GM12878 (cell line): ENCODE measurements around the gene FAM118A. TPM values are rescaled to one million over a fixed set of nuclear protein-coding genes. Genes with fewer than 3 reads are reported as not detected.

Source experiments
- ATAC-seq: fragments of 200-7000 bp; cut with Tn5 transposase; 3 replicates; pipeline ENCODE4 v1.9.1; 2020; ENCODE audit warnings: mild to moderate bottlenecking, moderate library complexity
- BruUV-seq: library from RNA; stranded (reverse); fragments of 400-500 nt; replicated peaks from 2 replicates; lab custom pipeline; 2021; lab: Mats Ljungman, UMichigan
- CTCF ChIA-PET: fragments of 300-600 bp; sonication (Branson Sonifier 250); formaldehyde crosslinking; extraction: SDS; loops from one replicate; lab custom pipeline; 2021; ENCODE audit warnings: inconsistent platforms; lab: Yijun Ruan, JAX
- POLR2A ChIA-PET: fragments of 350-600 bp; formaldehyde crosslinking; extraction: SDS; loops from one replicate; lab custom pipeline; 2021; ENCODE audit warnings: inconsistent platforms; lab: Charles Lee
- RAD21 ChIA-PET: fragments of 300-600 bp; sonication (Branson Sonifier 250); formaldehyde crosslinking; loops from one replicate; lab custom pipeline; 2023; ENCODE audit warnings: antibody characterized with exemption; ENCODE audit not compliant: unreplicated experiment; lab: Charles Lee
- SMC1A ChIA-PET: fragments of 300-600 bp; sonication (Branson Sonifier 250); formaldehyde crosslinking; loops from one replicate; lab custom pipeline; 2023; ENCODE audit not compliant: unreplicated experiment, uncharacterized antibody; lab: Charles Lee
- DNase-seq: peaks from one replicate; pipeline ENCODE4 v3.0.0-alpha.2; 2011; ENCODE audit warnings: low read depth, low spot score
- FAIRE-seq: peaks from 3 replicates; lab custom pipeline; 2011; peaks lifted over from hg19 to GRCh38; lab: Jason Lieb, UNC
- H2AFZ ChIP-seq: 2 replicates; pipeline ENCODE4 v1.6.0; 2011; ENCODE audit warnings: low read depth, low read length, control low read depth; ENCODE audit not compliant: control insufficient read depth
- H3K27ac ChIP-seq: 2 replicates; pipeline ENCODE4 v1.5.1; 2011; ENCODE audit warnings: control low read depth; ENCODE audit not compliant: control insufficient read depth, insufficient read depth
- H3K27me3 ChIP-seq, 2 experiments: replicated peaks in 1 of 2; 2 replicates each; pipeline versions ENCODE4 v1.6.0 to v1.6.1; 2011; ENCODE audit warnings: low read length in 1 of 2; ENCODE audit not compliant: control insufficient read depth in 2 of 2, insufficient read depth in 2 of 2
- H3K36me3 ChIP-seq, 2 experiments: 2 replicates each; pipeline ENCODE4 v1.5.1; 2011; ENCODE audit warnings: low read length in 1 of 2; ENCODE audit not compliant: control insufficient read depth in 2 of 2, insufficient read depth in 2 of 2
- H3K4me1 ChIP-seq: 2 replicates; pipeline ENCODE4 v1.6.1; 2011; ENCODE audit warnings: mild to moderate bottlenecking, low read length, moderate library complexity, mixed read lengths; ENCODE audit not compliant: control insufficient read depth, insufficient read depth
- H3K4me2 ChIP-seq: 2 replicates; pipeline ENCODE4 v1.6.0; 2011; ENCODE audit warnings: control low read depth; ENCODE audit not compliant: control insufficient read depth, insufficient read depth
- H3K4me3 ChIP-seq: fragments of 200-600 bp; sonication (generic); 2 replicates; pipeline ENCODE4 v1.5.1; 2016
- H3K79me2 ChIP-seq: 2 replicates; pipeline ENCODE4 v1.6.0; 2011; ENCODE audit warnings: low read length; ENCODE audit not compliant: control insufficient read depth, insufficient read depth
- H3K9ac ChIP-seq: 2 replicates; pipeline ENCODE4 v1.8.0; 2011; ENCODE audit warnings: low read length, control low read depth, mixed read lengths; ENCODE audit not compliant: control insufficient read depth, insufficient read depth
- H3K9me3 ChIP-seq: replicated peaks from 3 replicates; pipeline ENCODE4 v1.5.1; 2011; ENCODE audit warnings: mild to moderate bottlenecking, low read length; ENCODE audit not compliant: control insufficient read depth, insufficient read depth
- H4K20me1 ChIP-seq: 2 replicates; pipeline ENCODE4 v1.6.0; 2011; ENCODE audit not compliant: control insufficient read depth, insufficient read depth
- FOXM1 ChIP-seq: IDR thresholded peaks from 2 replicates; pipeline ENCODE4 v1.6.1; 2012; ENCODE audit warnings: low read depth, mild to moderate bottlenecking, inconsistent platforms, low read length, moderate library complexity
- HDAC2 ChIP-seq: fragments of 200-600 bp; sonication (generic); IDR thresholded peaks from 2 replicates; pipeline ENCODE4 v1.6.1; 2017
- IRF4 ChIP-seq: IDR thresholded peaks from 2 replicates; pipeline ENCODE4 v1.6.1; 2011; ENCODE audit warnings: low read depth, low read length
- NFIC ChIP-seq: IDR thresholded peaks from 2 replicates; pipeline ENCODE4 v1.6.1; 2012; ENCODE audit warnings: low read depth, mild to moderate bottlenecking, inconsistent platforms, low read length, moderate library complexity
- RUNX3 ChIP-seq: IDR thresholded peaks from 2 replicates; pipeline ENCODE4 v1.6.1; 2012; ENCODE audit warnings: low read length, inconsistent platforms
- SIX5 ChIP-seq: IDR thresholded peaks from 2 replicates; pipeline ENCODE4 v1.6.1; 2011; ENCODE audit warnings: mild to moderate bottlenecking, low read depth, low read length, moderate library complexity; ENCODE audit not compliant: severe bottlenecking
- SREBF1 ChIP-seq: IDR thresholded peaks from 2 replicates; pipeline ENCODE4 v1.6.1; 2012; ENCODE audit warnings: mild to moderate bottlenecking, low read length
- ZBTB33 ChIP-seq: fragments of 450-650 bp; IDR thresholded peaks from 2 replicates; pipeline ENCODE4 v1.6.1; 2017; ENCODE audit warnings: mild to moderate bottlenecking
- ZNF24 ChIP-seq: fragments of 450-650 bp; IDR thresholded peaks from 2 replicates; pipeline ENCODE4 v1.6.1; 2017; ENCODE audit warnings: antibody characterized with exemption, mild to moderate bottlenecking
- WGBS: methylation state at CpG from one replicate; pipeline ENCODE4 v1.1.6; 2016; ENCODE audit warnings: low lambda C conversion rate; ENCODE audit not compliant: insufficient replicate concordance, insufficient coverage; ENCODE audit errors: missing lambda C conversion rate; 5-methylcytosine and 5-hydroxymethylcytosine counted together
- in situ Hi-C: fragments of 300-500 bp; cut with MboI; formaldehyde crosslinking; loops from 9 replicates; pipeline ENCODE4 v1.14.3; 2018; ENCODE audit warnings: mixed read lengths
- intact Hi-C: fragments of 100-400 bp; cut with micrococcal nuclease; formaldehyde crosslinking; loops from one replicate; pipeline ENCODE4 v1.14.2; 2022; ENCODE audit not compliant: unreplicated experiment
- polyA plus RNA-seq, 11 experiments: library from polyadenylated mRNA; depleted of rRNA in 4 of 11; unstranded in 6 of 11; stranded (reverse) in 5 of 11; fragments of >200 nt; fragmentation: Nextera tagmentation in 4 of 11; fragmentation: Illumina TruSeq in 1 of 11; extraction: Ambion mirVana in 4 of 11; extraction: Trizol in 1 of 11; gene quantifications; 1 replicate in 1 of 11; 2 replicates in 10 of 11; pipeline versions ENCODE4 v1.2.1 to v1.2.3, GENCODE V29; 2011 to 2016; ENCODE audit warnings: inconsistent platforms in 2 of 11, missing spikeins in 2 of 11, low read depth in 1 of 11
- total RNA-seq, 4 experiments: library from RNA; depleted of rRNA in 3 of 4; stranded (reverse); fragments of >200 nt in 3 of 4; fragmentation: Illumina TruSeq in 1 of 4; extraction: Trizol in 1 of 4; gene quantifications; 2 replicates each; pipeline versions ENCODE4 v1.2.1 to v1.2.3, GENCODE V29; 2013 to 2021

FAM118A gene
- total and polyA plus RNA-seq, 10 of the 15 experiments (the other 5 are each of a cell fraction or from before 2014, with no cell fraction given): 17.4 to 332 (median 56.6) TPM

GRCh38 chr22:45270095-45271020 lies 39.4 kb upstream of the FAM118A start:
- ChIA-PET CTCF (interaction anchor here (1.2 to 2.4 kb wide), 5 partner anchors 12 to 279 kb away, joined by 3 to 7 read pairs (median 5); no protein-coding TSS in a partner anchor), RAD21 (interaction anchor here (1.6 kb wide), 1 partner anchor 167 kb away, joined by 4 read pairs; no protein-coding TSS in a partner anchor), POLR2A (interaction anchor here (0.5 kb wide), 1 partner anchor 1114 kb away, joined by 6 read pairs; no protein-coding TSS in a partner anchor), SMC1A (interaction anchor here (0.8 to 1.7 kb wide), 4 partner anchors 18 to 173 kb away, joined by 4 to 6 read pairs (median 4); no protein-coding TSS in a partner anchor)
- TF ChIP-seq ZNF24: peak; percentile 76; the same call in 1 of the 2 replicates
- TF ChIP-seq RUNX3: no peak
- WGBS: 63% methylated on average over 16 of the region's 16 CpGs
- Histone ChIP-seq H3K4me3 (no peak overlapping the region), H3K79me2 (no peaks in the 10 kb centered on the region), H2AFZ (no peak overlapping the region), H3K4me1 (peaks cover 8% of the 10 kb centered on the region), H3K9ac (no peak overlapping the region), H3K36me3 (no peaks in the 10 kb centered on the region), H3K27ac (no peak overlapping the region), H3K9me3 (no peaks in the 10 kb centered on the region), H3K27me3 (peaks cover 3 to 4% of the 10 kb centered on the region in 2 experiments; a peak in 3 of 4 replicates), H4K20me1 (no peaks in the 10 kb centered on the region), H3K4me2 (no peak overlapping the region)
- in situ Hi-C loops (no loop called here), intact Hi-C loops (no loop called here)
- no TSS peak for BruUV-seq
- no peak for DNase-seq
- no peak for ATAC-seq
- FAIRE-seq: no peak

- in situ Hi-C loops (no loop called here), intact Hi-C loops (no loop called here)
- ChIA-PET RAD21 (interaction anchor here (1.1 to 1.8 kb wide), 3 partner anchors 25 to 163 kb away, joined by 3 to 5 read pairs (median 3); no protein-coding TSS in a partner anchor), POLR2A (interaction anchor here (0.6 kb wide), 1 partner anchor 39 kb away, joined by 5 read pairs; no protein-coding TSS in a partner anchor), CTCF (interaction anchor here (0.6 to 2.4 kb wide), 11 partner anchors 9 to 278 kb away, joined by 3 to 7 read pairs (median 4); no protein-coding TSS in a partner anchor), SMC1A (interaction anchor here (1.0 to 1.7 kb wide), 6 partner anchors 17 to 162 kb away, joined by 3 to 6 read pairs (median 4); no protein-coding TSS in a partner anchor)
- Histone ChIP-seq H3K4me2 (no peak overlapping the region), H3K27ac (no peak overlapping the region), H3K79me2 (no peaks in the 10 kb centered on the region), H3K27me3 (peaks cover 3 to 4% of the 10 kb centered on the region in 2 experiments; a peak in 3 of 4 replicates), H3K36me3 (no peaks in the 10 kb centered on the region), H3K4me1 (peaks cover 8% of the 10 kb centered on the region), H3K9ac (no peak overlapping the region), H3K4me3 (no peak overlapping the region), H4K20me1 (no peaks in the 10 kb centered on the region), H3K9me3 (no peaks in the 10 kb centered on the region), H2AFZ (no peak overlapping the region)
- BruUV-seq: no TSS peak
- DNase-seq (no peak), FAIRE-seq (no peak), ATAC-seq (no peak)
- no peak for TF ChIP-seq IRF4
- no peak for TF ChIP-seq SIX5
- no peak for TF ChIP-seq ZBTB33
- TF ChIP-seq FOXM1: no peak
- TF ChIP-seq NFIC: no peak
- no peak for TF ChIP-seq HDAC2
- TF ChIP-seq SREBF1: no peak
- WGBS: 51% methylated on average over 13 of the region's 13 CpGs
Observed at GRCh38 chr22:45271667-45272201, 38.0 kb upstream of the FAM118A start.
